Measurements from ENCODE around the gene POU6F2.
"Not testable (repeated sequence)": the region's sequence is repeated elsewhere in the genome, so short reads cannot be mapped to it uniquely, and the experiment has no call there.

The POU6F2 gene

GRCh38 chr7:38977685-38978084 lies at the start of gene POU6F2:
POU6F2 (plus strand) TSS chr7:38977909; CDS start chr7:38977954, 45 bp downstream.
- DNase-seq: no peak

GRCh38 chr7:38928506-38928905 lies 49.2 kb upstream of the POU6F2 start:
- no peak for DNase-seq

- no peak for DNase-seq
Measured at GRCh38 chr7:38929460-38930171, 48.1 kb upstream of the POU6F2 start.

- peak; percentile 54 for DNase-seq
Measured at GRCh38 chr7:38932509-38933168, 45.1 kb upstream of the POU6F2 start.

GRCh38 chr7:38934051-38934450 lies 43.7 kb upstream of the POU6F2 start:
- DNase-seq: no peak

- no peak for DNase-seq
Measured at GRCh38 chr7:38934536-38934935, 43.2 kb upstream of the POU6F2 start.

- no peak for DNase-seq
Measured at GRCh38 chr7:38936641-38937040, 41.1 kb upstream of the POU6F2 start.

GRCh38 chr7:38938001-38938485 lies 39.7 kb upstream of the POU6F2 start:
- no peak for DNase-seq

- no peak for DNase-seq
Measured at GRCh38 chr7:38938589-38938988, 39.1 kb upstream of the POU6F2 start.

- no peak for DNase-seq
Measured at GRCh38 chr7:38940774-38941173, 36.9 kb upstream of the POU6F2 start.

- DNase-seq: no peak
Measured at GRCh38 chr7:38942431-38943051, 35.2 kb upstream of the POU6F2 start.

- DNase-seq: not testable (repeated sequence)
Measured at GRCh38 chr7:38947541-38947940, 30.2 kb upstream of the POU6F2 start.

GRCh38 chr7:38950309-38950708 lies 27.4 kb upstream of the POU6F2 start:
- no peak for DNase-seq

- DNase-seq: no peak
Measured at GRCh38 chr7:38951213-38951612, 26.5 kb upstream of the POU6F2 start.

GRCh38 chr7:38953227-38953626 lies 24.5 kb upstream of the POU6F2 start:
- DNase-seq: no peak

- no peak for DNase-seq
Measured at GRCh38 chr7:38953971-38954370, 23.7 kb upstream of the POU6F2 start.

GRCh38 chr7:38955892-38956291 lies 21.8 kb upstream of the POU6F2 start:
- no peak for DNase-seq

- no peak for DNase-seq
Measured at GRCh38 chr7:38962028-38962427, 15.7 kb upstream of the POU6F2 start.

GRCh38 chr7:38964921-38965320 lies 12.8 kb upstream of the POU6F2 start:
- no peak for DNase-seq

GRCh38 chr7:38973760-38974159 lies 3.9 kb upstream of the POU6F2 start:
- DNase-seq: no peak

GRCh38 chr7:38975944-38976392 lies 1.7 kb upstream of the POU6F2 start:
- DNase-seq: no peak

- no peak for DNase-seq
Measured at GRCh38 chr7:38978491-38978890, 782 bp downstream of the POU6F2 start.

- DNase-seq: no peak
Measured at GRCh38 chr7:38992203-38992602, 14.5 kb downstream of the POU6F2 start.

GRCh38 chr7:39001595-39001994 lies 23.9 kb downstream of the POU6F2 start:
- no peak for DNase-seq

Data from DMS153 (cell line).